Measurements from ENCODE around the gene PPP2R2D. TPM values are rescaled to one million over a fixed set of nuclear protein-coding genes. Genes with fewer than 3 reads are reported as not detected.
"Not testable (repeated sequence)": the region's sequence is repeated elsewhere in the genome, so short reads cannot be mapped to it uniquely, and the experiment has no call there.

PPP2R2D gene
- total RNA-seq, 1 donor from 2014 or later = 36.9 TPM

DNA sequence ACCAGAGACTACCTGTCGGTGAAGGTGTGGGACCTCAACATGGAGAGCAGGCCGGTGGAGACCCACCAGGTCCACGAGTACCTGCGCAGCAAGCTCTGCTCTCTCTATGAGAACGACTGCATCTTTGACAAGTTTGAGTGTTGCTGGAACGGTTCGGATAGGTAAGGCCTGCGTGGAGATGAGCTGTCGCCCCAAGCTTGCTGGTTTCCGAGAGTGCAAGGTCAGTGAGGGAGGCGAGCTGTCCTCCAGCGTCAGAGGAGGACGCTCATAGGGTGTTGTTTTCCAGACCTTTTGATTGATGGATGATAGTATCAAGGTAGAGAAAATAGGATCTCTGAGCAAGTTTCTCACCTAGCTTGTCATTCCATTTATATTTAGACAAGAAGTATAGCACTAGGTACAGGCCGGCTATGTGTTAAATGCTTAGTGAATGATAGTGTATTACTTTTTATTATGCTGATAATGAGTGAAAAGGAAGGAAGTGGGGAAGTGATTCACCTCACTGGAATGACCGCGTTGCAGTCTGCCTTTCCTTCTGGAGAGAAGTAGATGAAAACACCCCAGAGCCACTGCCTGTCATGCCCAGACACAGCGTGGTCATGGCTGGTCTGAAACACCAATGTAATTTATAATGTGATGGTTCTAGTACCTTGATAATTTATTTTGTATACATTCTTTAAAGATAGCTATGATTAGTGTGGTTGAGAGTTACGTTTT lies 47.0 kb downstream of the PPP2R2D start:
- no peak overlapping the region for H3K27ac Mint-ChIP-seq (ENCODE audit: unreplicated experiment)
- no peak for DNase-seq (ENCODE audit: low spot score)
- no peak for TF ChIP-seq CTCF (IDR thresholded peaks at IDR 0.05; ENCODE audit: unreplicated experiment)

GRCh38 chr10:131948501-131948900 lies 47.7 kb downstream of the PPP2R2D start:
- no peak for TF ChIP-seq CTCF (IDR thresholded peaks at IDR 0.05; ENCODE audit: unreplicated experiment)
- no peak overlapping the region for H3K27ac Mint-ChIP-seq (ENCODE audit: unreplicated experiment)
- H3K4me3 Mint-ChIP-seq (ENCODE audit: unreplicated experiment) = no peak overlapping the region
- H3K36me3 Mint-ChIP-seq (ENCODE audit: low read depth, unreplicated experiment) = peaks cover 44% of the 10 kb centered on the region
- DNase-seq (ENCODE audit: low spot score) = no peak
- H3K9me3 Mint-ChIP-seq (ENCODE audit: unreplicated experiment) = no peaks in the 10 kb centered on the region
- peaks cover 8% of the 10 kb centered on the region for H3K27me3 Mint-ChIP-seq (ENCODE audit: unreplicated experiment)
- H3K4me1 Mint-ChIP-seq (ENCODE audit: unreplicated experiment) = peaks cover 11% of the 10 kb centered on the region

More for the DNA sequence above, 47.0 kb downstream of the PPP2R2D start:
- Mint-ChIP-seq H3K4me1 (ENCODE audit: unreplicated experiment) (peaks cover 11% of the 10 kb centered on the region), H3K27me3 (ENCODE audit: unreplicated experiment) (peaks cover 8% of the 10 kb centered on the region), H3K4me3 (ENCODE audit: unreplicated experiment) (no peak overlapping the region), H3K9me3 (ENCODE audit: unreplicated experiment) (no peaks in the 10 kb centered on the region), H3K36me3 (ENCODE audit: low read depth, unreplicated experiment) (peaks cover 44% of the 10 kb centered on the region)

GRCh38 chr10:131949041-131949862 lies 48.4 kb downstream of the PPP2R2D start:
- Mint-ChIP-seq H3K27ac (ENCODE audit: unreplicated experiment) (no peak overlapping the region), H3K4me1 (ENCODE audit: unreplicated experiment) (peaks cover 11% of the 10 kb centered on the region), H3K27me3 (ENCODE audit: unreplicated experiment) (peaks cover 8% of the 10 kb centered on the region), H3K36me3 (ENCODE audit: low read depth, unreplicated experiment) (peaks cover 47% of the 10 kb centered on the region), H3K4me3 (ENCODE audit: unreplicated experiment) (no peak overlapping the region), H3K9me3 (ENCODE audit: unreplicated experiment) (no peaks in the 10 kb centered on the region)
- no peak for TF ChIP-seq CTCF (IDR thresholded peaks at IDR 0.05; ENCODE audit: unreplicated experiment)
- DNase-seq (ENCODE audit: low spot score) = no peak

GRCh38 chr10:131949908-131950307 lies 49.1 kb downstream of the PPP2R2D start:
- H3K9me3 Mint-ChIP-seq (ENCODE audit: unreplicated experiment) = not testable (repeated sequence)
- H3K36me3 Mint-ChIP-seq (ENCODE audit: low read depth, unreplicated experiment) = peaks cover 49% of the 10 kb centered on the region

GRCh38 chr10:131954356-131954965 lies 53.7 kb downstream of the PPP2R2D start:
- DNase-seq (ENCODE audit: low spot score) = no peak
- peaks cover 13% of the 10 kb centered on the region for H3K27me3 Mint-ChIP-seq (ENCODE audit: unreplicated experiment)
- H3K4me3 Mint-ChIP-seq (ENCODE audit: unreplicated experiment) = peak overlapping the region; percentile 26
- no peaks in the 10 kb centered on the region for H3K9me3 Mint-ChIP-seq (ENCODE audit: unreplicated experiment)
- no peak overlapping the region for H3K27ac Mint-ChIP-seq (ENCODE audit: unreplicated experiment)
- peaks cover 68% of the 10 kb centered on the region for H3K36me3 Mint-ChIP-seq (ENCODE audit: low read depth, unreplicated experiment)
- no peaks in the 10 kb centered on the region for H3K4me1 Mint-ChIP-seq (ENCODE audit: unreplicated experiment)
- TF ChIP-seq CTCF (IDR thresholded peaks at IDR 0.05; ENCODE audit: unreplicated experiment) = no peak

More at GRCh38 chr10:131949908-131950307, 49.1 kb downstream of the PPP2R2D start:
- peaks cover 11% of the 10 kb centered on the region for H3K4me1 Mint-ChIP-seq (ENCODE audit: unreplicated experiment)
- not testable (repeated sequence) for DNase-seq (ENCODE audit: low spot score); H3K27ac Mint-ChIP-seq (ENCODE audit: unreplicated experiment); H3K4me3 Mint-ChIP-seq (ENCODE audit: unreplicated experiment); H3K27me3 Mint-ChIP-seq (ENCODE audit: unreplicated experiment)

Measured in endothelial cell (in vitro differentiated cells).